IPS DF 4.7 (cell line): Measurements from ENCODE around the gene TPGS1.

Source experiments
- DNase-seq: peaks from one replicate; pipeline ENCODE4 v3.0.0-alpha.2; 2013; ENCODE audit warnings: low spot score; ENCODE audit errors: extremely low read depth

Gene TPGS1

DNA sequence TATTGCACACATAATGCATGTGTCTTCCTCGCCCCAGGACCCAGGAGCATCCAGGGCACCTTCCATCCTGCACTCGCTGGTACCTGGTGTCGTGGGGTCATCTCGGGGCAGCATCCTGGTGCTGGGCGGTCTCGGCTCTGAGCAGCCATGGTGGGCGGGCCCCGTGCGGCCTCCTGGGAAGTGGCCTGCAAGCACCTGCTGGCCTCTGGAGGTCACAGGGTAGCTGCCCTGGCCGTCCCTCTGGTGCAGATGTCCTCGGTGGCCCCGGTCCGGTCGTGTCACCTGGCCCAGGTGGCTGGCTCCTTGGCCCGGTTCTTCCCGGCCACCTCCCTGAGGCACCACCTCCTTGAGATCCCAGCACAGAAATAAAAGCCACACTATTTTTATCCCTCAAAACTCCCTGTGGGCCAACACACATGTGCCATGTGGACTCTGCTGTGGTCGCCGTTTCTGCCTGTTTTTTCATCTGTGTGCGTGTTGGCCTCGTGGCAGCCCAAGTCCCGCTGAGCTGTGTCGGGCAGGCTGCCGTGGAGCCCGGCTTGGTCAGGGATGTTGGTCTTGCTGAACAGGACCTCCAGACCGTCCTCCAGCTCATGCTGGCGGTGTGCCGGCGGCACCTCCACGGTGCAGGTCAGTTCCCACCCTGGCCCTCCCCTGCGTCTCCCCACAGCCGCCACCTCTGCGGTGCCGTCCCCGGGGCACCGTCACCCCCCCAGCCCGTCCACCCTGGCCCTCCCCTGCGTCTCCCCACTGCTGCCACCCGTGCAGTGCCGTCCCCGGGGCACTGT lies 31.5 kb downstream of the TPGS1 start:
- DNase-seq, result no peak

DNA sequence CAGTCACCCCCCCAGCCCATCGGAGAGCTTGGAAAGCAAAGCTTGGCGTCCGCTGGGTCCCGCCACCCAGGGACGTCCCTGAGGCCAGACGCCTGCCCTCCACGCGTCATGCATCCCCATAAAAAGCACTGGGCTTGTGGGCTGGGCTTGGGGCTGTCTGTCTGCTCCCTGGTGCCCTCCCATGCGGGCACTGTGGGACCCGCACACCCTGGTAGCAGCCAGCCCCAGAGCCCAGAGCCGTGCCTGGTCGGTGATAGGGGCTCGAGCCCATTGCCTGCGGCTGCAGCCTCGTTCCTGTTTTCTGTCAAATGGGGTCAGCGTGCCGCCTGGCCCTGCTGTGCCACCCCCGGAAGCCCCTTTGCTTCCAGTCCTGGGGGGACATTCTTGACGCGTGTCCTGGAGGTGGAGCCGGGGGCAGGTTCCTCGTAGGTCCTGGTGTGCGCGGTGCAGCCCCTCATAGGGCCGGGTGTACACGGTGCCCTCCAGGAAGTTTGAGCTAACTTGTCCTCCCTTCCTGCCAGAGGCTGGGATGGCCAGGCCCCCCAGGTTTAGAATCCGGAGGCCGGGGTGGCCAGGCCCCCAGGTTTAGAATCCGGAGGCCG lies 32.2 kb downstream of the TPGS1 start:
- no peak for DNase-seq

DNA sequence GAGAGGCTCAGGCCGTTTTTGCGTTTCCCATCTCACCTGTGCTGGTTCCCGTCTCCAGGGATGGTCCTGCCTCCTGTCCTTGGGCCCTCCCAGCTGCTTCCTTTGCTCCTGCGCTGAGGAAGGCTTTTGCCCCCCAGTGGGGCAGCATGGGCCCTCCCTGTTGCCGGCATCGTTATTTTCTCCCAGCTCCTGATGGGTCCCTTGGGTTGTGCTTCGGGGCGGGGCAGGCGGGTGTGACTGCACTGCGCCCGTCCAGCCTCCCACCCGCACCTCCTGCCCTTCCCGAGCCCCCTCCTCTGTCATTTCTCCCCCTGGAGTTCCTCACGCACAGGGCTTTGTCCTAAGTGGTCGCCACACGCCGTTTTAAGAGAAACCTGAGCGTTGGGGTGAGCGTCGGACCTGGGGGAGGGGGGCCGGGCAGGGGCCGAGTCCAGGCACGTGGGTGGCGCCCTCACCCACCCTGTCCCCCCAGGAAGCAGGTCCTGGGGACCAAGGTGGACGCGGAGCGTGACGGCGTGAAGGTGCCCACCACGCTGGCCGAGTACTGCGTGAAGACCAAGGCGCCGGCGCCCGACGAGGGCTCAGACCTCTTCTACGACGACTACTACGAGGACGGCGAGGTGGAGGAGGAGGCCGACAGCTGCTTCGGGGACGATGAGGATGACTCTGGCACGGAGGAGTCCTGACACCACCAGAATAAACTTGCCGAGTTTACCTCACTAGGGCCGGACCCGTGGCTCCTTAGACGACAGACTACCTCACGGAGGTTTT lies 33.8 kb downstream of the TPGS1 start:
- no peak for DNase-seq

DNA sequence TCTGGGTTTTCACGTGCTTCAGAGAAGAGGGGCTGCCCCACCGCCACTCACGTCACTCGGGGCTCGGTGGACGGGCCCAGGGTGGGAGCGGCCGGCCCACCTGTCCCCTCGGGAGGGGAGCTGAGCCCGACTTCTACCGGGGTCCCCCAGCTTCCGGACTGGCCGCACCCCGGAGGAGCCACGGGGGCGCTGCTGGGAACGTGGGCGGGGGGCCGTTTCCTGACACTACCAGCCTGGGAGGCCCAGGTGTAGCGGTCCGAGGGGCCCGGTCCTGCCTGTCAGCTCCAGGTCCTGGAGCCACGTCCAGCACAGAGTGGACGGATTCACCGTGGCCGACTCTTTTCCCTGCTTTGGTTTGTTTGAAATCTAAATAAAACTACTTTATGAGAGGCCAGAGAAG lies 34.4 kb downstream of the TPGS1 start:
- no peak for DNase-seq

DNA sequence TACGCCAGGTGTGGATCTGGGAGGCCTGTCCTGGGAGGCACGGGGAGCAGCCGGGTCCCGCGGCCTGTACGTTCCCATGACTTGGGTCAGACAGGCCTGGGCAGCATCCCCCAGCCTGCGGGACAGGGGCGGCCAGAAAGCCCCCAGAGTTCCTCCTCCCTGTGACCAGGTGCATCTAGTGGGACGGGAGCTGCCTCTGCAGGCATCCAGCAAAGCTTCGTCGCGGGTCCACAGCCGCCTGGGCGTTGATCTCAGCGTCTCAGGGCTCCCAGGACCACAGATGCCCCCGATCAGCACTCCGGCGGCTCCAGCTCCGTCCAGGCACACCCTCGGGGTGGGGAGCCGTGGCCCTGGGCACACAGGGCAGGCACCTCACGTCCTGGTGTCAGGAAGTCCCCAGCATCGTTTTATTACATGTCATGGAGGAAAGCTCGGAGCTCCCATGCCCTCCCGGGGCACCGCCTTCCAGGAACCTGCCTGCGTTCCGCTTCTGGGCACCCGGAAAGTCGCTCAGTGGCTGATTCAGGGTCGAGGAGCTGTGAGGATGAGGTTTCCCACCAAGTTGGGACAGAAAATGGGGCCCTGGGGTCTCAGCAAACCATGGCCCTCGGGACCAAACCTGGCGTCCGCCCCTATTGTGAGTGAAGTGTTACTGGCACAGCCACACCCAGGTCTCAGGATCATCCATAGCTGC lies 35.0 kb downstream of the TPGS1 start:
- DNase-seq, result no peak

DNA sequence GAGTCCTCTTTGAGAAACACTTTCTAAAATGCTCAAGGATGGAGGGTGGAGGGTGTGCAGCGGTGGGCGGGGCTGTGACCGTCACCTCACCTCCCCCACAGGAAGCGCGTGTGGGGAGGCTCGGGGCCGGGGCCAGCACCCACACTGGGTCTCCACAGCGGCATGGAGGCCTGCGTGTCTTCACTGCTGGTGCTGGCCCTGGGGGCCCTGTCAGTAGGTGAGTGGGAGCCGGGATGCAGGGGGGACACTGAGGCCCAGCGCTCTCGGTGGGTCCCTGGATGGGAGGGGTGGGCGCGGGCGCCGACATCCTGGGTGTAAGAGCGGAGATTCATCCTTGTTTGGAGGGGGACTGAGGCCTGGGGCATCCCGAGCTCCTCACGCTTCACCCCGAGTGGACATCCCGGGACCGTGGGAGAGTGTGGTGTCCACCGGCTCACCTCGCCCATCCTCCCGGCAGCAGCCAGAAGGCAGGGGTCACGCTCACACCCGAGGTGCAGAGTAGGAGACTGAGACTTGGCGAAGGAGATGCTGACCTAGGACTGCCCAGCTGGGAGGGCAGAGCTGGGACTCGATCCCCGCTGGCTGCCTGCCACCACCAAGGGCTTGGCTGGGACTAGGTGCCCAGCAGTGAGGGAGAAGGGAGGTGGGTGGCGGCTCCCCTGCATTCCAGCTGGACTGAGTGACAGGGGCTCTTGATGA lies 36.8 kb downstream of the TPGS1 start, which contains the start of gene GZMM:
Gene GZMM (plus strand): TSS at position 144 of the 699 bp plus-strand sequence. CDS start 19 bp downstream, at position 163.
- DNase-seq, result no peak

DNA sequence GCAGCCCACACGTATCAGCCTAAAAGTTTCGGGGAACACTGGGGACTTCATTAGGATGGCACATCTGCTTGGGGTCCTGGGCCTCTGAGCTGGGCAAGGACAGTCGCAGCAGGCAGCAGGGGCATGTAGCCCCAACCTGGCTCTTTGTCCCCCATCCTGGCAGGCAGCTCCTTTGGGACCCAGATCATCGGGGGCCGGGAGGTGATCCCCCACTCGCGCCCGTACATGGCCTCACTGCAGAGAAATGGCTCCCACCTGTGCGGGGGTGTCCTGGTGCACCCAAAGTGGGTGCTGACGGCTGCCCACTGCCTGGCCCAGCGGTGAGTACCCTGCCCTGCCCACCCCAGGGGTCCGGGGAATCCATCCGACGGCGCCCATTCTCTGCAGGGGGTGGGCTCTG lies 39.8 kb downstream of the TPGS1 start:
- DNase-seq, result no peak

DNA sequence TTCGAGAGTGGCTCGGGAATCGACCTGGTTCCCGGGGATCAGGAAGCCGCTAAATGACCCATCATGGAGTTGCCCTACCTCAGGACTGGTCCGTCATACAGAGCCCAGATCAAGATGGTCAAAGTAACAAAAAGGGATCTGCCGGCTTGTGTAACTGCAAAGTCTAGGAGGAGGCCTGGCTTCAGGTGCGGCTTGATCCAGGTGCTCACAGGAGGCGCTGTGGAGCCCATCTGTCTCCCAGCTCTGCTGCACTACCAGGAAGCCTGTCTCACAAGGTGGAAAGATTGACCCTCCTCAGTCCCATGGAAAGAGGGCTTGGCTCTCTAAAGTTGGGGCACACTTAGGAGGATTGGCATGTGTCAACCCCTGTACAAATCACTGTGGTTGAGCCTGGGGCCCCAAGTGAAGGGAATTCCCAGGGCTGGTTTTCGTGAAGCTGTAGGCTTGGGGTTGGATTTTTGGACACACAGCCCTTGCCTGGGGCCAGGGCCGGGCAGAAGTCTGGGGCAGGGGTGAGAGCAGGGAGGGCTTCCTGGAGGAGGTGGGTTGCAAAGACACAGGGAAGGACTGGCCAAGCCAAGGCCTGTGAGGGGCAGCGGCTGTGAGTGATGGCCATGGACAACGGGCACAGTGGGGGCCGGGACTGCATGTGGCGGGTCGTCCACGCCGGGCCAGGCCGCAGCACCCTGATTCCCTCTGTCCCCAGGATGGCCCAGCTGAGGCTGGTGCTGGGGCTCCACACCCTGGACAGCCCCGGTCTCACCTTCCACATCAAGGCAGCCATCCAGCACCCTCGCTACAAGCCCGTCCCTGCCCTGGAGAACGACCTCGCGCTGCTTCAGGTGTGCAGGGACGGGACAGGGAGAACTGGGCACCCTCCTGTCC lies 40.8 kb downstream of the TPGS1 start:
- no peak for DNase-seq

DNA sequence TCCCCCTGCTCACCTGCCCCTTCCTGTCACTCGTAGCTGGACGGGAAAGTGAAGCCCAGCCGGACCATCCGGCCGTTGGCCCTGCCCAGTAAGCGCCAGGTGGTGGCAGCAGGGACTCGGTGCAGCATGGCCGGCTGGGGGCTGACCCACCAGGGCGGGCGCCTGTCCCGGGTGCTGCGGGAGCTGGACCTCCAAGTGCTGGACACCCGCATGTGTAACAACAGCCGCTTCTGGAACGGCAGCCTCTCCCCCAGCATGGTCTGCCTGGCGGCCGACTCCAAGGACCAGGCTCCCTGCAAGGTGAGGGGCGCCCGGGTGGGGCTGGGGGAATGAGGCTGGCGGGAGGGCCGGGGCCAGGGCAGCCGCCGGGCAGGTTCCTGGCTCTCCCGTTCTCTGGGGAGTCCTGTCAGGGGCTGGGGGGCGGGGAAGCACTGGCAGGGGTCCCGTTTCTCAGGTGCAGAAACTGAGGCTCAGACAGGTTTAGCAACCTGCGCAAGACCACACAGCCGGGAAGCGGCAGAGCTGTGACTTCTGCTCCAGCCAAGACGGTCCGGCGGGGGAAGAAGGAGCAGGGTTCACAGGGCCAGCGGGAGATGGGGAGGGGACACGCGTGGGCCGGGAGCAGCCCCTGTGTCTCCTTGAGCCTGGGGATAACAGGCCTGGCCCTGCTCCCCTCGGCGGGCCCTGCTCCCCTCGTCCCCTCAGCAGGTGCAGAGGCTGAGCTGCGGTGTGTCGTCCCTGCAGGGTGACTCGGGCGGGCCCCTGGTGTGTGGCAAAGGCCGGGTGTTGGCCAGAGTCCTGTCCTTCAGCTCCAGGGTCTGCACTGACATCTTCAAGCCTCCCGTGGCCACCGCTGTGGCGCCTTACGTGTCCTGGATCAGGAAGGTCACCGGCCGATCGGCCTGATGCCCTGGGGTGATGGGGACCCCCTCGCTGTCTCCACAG lies 41.9 kb downstream of the TPGS1 start:
- no peak for DNase-seq

DNA sequence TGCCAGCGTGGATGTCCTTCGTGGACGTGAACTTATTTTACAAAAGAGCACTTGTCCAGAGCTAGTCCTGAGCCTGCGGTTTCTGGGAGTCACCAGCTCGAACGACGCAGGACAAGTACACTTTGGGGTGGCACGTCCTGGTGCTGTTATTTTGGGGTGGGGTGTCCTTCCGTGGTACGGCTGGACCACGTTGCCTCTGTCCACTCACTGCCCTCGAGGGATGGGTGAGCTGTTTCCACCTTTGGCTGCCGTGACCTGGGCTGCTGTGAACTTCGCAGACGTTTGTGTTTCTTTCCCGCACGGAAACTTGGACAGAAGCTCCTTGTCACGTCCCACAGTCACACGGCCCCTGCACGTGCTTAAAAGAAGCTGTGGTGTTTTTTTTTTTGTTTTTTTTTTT lies 47.5 kb downstream of the TPGS1 start:
- DNase-seq, result no peak

DNA sequence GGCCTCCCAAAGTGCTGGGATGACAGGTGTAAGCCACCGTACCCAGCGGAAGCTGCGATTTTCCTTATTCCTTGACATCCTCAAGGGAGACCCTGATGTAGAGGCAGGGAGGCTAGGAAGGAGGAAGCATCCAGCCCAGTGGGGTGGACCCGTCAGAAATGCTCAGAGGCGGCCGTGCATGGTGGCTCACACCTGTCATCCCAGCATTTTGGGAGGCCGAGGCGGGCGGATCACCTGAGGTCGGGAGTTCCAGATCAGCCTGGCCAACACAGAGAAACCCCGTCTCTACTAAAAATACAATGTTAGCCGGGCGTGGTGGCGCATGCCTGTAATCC lies 48.1 kb downstream of the TPGS1 start:
- DNase-seq, result no peak

DNA sequence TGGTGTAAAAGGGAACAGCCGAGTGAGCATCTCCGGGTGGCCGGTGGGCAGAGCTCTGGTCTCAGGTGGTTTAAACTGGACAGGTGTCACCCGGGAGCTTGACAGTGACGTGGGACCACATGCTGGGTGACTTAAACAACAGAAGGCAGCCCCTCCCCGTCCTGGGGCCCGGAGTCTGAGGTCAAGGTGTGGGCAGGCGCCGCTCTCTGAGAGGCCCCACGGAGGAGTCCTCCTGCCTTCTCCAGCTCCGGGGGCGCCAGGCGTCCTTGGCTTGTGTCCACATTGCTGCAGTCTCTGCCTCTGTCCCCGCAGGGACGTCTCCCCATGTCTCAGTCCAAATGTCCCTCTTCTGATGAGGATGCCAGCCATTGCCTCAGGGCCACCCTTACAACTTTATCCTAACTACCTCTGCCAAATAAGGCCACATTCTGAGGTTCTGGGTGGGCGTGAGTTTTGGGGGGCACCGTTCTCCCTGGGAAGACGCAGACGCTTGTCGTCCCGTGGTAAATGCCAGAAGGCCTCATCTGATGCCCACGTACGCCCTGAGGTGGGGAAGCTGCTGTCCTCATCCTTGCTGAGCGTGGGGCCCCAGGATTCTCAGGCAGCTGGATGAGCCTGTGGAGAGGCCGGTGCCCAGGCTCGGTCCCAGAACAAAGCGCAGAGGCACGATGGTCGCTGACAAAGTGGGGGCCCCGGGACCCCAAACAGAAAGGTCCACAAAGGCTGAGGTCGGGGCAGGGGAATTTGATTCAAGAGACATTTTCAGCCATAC lies 49.5 kb downstream of the TPGS1 start:
- no peak for DNase-seq

DNA sequence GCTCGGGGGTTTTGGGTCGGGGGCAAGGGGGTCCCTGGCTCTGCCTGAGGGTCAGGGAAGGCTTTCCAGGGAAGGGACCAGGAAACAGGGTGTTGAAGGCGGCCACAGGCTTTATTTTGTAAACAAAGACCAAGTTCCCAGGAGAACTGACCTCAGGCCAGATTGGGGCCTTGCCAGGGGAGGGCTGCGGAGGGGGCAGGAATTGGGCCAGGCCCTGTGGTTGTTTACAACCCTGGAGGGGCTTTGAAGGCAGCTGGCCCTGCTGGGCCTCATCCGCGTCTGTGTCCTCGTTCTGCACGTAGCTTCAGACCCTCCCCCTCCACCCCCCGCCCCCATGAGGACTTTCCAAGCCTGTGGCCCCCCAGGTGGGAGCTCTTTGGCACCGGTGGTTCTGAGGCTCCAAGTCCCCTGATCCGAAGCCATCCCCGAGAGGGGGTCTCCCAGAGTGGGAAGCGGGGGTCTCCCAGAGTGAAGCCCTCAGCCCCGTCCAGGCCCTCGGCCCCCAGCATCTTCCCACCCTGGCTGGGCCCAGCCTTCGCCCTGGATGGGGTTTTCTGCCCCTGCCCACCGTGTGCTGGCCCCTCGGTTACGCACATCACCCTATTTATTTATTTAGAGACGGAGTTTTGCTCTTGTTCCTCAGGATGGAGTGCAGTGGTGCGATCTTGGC lies 51.6 kb downstream of the TPGS1 start:
- DNase-seq, result no peak

DNA sequence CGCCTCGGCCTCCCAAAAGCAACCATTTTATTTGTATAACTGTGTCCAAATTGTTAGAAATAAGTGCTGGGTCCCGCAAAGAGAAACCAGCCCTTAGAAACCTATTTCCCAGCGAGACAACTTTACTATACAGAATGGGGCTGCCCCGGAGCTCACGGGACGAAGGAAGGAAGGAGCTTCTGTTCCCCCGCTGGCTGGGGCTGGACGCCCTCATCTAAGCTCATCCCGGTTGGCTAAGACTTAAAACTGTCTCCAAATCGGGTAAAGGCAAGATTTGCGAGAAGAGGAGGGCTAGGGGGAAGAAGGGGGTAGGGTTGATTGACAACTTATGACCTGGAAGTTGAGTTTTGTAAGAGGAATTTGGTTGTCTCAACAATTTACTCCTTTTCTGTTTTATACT lies 52.8 kb downstream of the TPGS1 start:
- DNase-seq, result no peak

DNA sequence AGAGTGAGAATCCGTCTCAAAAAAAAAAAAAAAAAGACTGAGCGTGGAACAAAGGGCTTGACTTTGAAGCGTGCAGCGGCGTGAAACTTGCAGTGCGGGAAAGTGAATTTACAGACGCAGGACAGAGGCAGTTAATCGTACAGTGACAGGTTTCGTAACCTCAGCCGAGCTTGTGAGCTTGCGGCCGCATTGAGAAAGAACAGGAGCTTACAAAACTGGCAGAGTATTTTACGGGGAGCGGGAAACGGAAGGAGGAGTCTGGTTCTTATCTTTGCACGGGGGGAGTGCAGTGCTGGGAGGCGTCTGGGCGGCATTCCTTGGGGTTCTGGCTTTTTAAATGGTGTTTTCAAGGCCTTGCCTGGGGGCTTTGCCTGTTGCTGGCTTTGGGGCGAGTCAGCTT lies 59.1 kb downstream of the TPGS1 start:
- no peak for DNase-seq

DNA sequence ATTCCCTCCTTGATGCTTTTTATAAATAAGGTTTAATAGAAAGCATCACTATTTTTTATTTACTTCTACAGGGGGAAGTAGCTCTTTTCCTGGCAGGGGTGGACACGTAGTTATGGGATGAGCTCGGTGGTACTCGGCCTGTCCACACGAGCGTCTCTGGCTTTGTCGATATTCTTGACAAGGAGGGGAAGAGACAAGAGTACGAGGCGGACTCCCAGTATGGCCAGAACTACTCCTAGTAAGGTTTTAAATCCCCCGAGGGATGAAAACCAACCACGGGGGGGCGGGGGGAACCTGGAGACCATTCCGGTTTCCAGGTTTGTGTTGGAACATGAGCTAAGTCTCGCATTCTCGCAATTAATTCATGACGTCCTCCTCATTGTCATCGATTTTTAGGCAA lies 59.5 kb downstream of the TPGS1 start:
- no peak for DNase-seq

DNA sequence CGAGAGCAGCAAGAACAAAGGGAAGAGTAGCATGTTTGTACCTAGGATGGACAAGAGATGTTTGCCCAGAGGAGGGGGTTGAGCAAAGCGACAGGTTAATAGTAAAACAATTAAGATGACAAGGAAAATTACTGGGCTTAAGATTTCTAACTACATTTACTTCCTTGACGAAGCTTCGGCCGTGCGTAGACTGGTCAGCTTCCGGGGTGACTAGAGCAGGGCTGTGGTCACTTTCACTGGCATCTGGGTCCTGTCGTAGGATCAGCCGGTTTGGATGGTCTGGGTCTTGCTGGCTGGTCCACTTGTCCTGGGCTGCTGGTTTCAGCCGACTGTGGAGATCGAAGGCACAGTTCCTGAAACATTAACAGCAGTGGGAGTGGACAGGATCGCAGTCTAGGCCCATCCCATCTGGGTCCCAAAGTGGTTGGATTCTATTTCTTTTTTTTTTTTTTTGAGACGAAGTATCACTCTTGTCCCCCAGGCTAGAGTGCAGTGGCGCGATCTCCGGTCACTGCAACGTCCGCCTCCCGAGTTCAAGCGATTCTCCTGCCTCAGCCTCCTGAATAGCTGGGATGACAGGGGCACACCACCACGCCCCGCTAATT lies 60.1 kb downstream of the TPGS1 start:
- no peak for DNase-seq
